Loucy (cell line): ENCODE results near the gene LSR.

Source experiments
- H2AFZ ChIP-seq: fragments of 200-600 bp; sonication (generic); 2 replicates; pipeline ENCODE4 v1.6.0; 2016; ENCODE audit warnings: antibody characterized with exemption, mild to moderate bottlenecking, low read length, moderate library complexity
- H3F3A ChIP-seq: fragments of 200-600 bp; 2 replicates; pipeline ENCODE4 v1.6.0; 2016; ENCODE audit warnings: antibody characterized with exemption, low read depth, mild to moderate bottlenecking
- H3K27me3 ChIP-seq: fragments of 200-600 bp; sonication (generic); 2 replicates; pipeline ENCODE4 v1.6.1; 2014; ENCODE audit warnings: low read length, mild to moderate bottlenecking; ENCODE audit not compliant: insufficient read depth, poor library complexity, severe bottlenecking
- H3K36me3 ChIP-seq: fragments of 200-600 bp; sonication (generic); 2 replicates; pipeline ENCODE4 v1.6.1; 2016; ENCODE audit warnings: low read length; ENCODE audit not compliant: insufficient read depth
- H3K4me1 ChIP-seq: fragments of 200-600 bp; sonication (generic); 2 replicates; pipeline ENCODE4 v1.5.1; 2014; ENCODE audit warnings: low read length, mild to moderate bottlenecking; ENCODE audit not compliant: insufficient read depth, poor library complexity, severe bottlenecking
- H3K4me2 ChIP-seq: fragments of 200-600 bp; sonication (generic); 2 replicates; pipeline ENCODE4 v1.6.0; 2014; ENCODE audit warnings: antibody characterized with exemption, low read length, low read depth, mild to moderate bottlenecking; ENCODE audit not compliant: poor library complexity, severe bottlenecking
- H3K4me3 ChIP-seq: fragments of 200-600 bp; sonication (generic); 2 replicates; pipeline ENCODE4 v1.5.1; 2014; ENCODE audit warnings: low read length, mild to moderate bottlenecking, mixed read lengths; ENCODE audit not compliant: poor library complexity, severe bottlenecking
- H3K79me2 ChIP-seq: fragments of 200-600 bp; sonication (generic); 2 replicates; pipeline ENCODE4 v1.6.1; 2014; ENCODE audit warnings: low read length; ENCODE audit not compliant: insufficient read depth
- H3K9ac ChIP-seq: fragments of 200-600 bp; sonication (generic); 2 replicates; pipeline ENCODE4 v1.6.0; 2014; ENCODE audit warnings: mild to moderate bottlenecking, low read depth, low read length, moderate library complexity; ENCODE audit not compliant: poor library complexity, severe bottlenecking
- H3K9me2 ChIP-seq: fragments of 200-600 bp; sonication (generic); replicated peaks from 2 replicates; pipeline ENCODE4 v1.6.1; 2016; ENCODE audit warnings: low read depth, low read length, mixed read lengths
- H3K9me3 ChIP-seq: fragments of 200-600 bp; sonication (generic); 2 replicates; pipeline ENCODE4 v1.6.1; 2014; ENCODE audit warnings: mild to moderate bottlenecking, antibody characterized with exemption, low read length, low read depth; ENCODE audit not compliant: insufficient read depth
- H4K20me1 ChIP-seq: fragments of 200-600 bp; sonication (generic); 2 replicates; pipeline ENCODE4 v1.6.0; 2014; ENCODE audit warnings: antibody characterized with exemption, low read length, mild to moderate bottlenecking; ENCODE audit not compliant: insufficient read depth, poor library complexity, severe bottlenecking
- EZH2phosphoT487 ChIP-seq: fragments of 200-600 bp; IDR thresholded peaks from 2 replicates; pipeline ENCODE4 v1.6.1; 2018; ENCODE audit warnings: antibody characterized with exemption, mild to moderate bottlenecking, moderate library complexity, borderline replicate concordance
- TF ChIP-seq, protein P1 (sequence below): fragments of 200-600 bp; sonication (generic); conservative IDR thresholded peaks from 2 replicates; pipeline ENCODE4 v1.5.1; 2014; ENCODE audit warnings: mild to moderate bottlenecking, antibody characterized with exemption, low read length

The LSR gene

DNA sequence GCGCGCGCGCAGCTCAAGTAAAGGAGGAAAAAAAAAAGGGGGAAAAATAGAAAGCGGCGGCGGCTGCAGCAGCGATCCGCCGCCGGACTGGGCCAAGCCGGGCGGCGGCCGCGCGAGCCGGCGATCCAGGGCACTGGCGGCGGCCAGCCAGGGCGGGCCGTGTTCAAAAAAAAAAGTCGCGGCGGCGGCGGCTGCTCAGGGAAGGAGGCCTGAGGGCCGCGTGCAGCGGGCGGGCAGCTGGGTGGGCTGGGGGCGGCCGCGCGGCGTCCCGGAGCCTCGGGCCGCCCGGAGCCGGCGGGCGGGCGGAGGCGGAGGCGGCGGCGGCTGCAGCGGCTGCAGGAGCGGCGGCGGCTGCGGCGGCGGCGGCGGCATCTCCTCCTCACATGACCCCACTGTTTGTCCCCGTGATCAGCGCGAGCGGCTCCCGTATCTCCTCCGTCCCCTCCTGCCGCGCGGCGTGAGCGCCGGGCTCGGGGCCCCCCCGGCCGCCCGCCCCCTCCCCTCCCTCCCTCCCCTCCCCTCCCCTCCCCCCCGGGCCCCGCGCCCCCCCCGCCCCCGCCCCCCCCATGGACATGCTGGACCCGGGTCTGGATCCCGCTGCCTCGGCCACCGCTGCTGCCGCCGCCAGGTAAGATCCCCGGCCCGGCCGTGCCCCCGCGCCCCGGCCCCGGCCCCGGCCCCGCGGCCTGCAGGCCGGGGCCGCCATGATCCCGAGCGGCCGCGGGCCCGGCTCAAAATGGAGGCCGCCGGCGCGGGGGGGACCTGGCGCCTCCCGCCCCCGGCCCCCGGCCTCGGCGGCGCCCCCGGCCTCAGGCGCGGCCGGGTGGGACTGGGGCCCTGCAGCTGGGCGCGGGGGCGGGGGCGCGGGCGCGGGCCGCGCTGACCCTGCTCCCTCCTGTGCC is 20.0 kb downstream of the LSR start, which contains the start of gene USF2:
Gene USF2 (plus strand): TSS at position 427 of the 902 bp plus-strand sequence. CDS start 140 bp downstream, at position 567.
- Histone ChIP-seq H3K79me2 (peaks cover 46% of the 10 kb centered on the region), H3K4me1 (peaks cover 30% of the 10 kb centered on the region), H3K36me3 (peaks cover 22% of the 10 kb centered on the region; the same call in 1 of the 2 replicates), H3K4me3 (peak within 1 kb of the TSS; percentile 100), H3F3A (no peaks in the 10 kb centered on the region), H3K27me3 (no peaks in the 10 kb centered on the region), H3K9me2 (no peaks in the 10 kb centered on the region), H2AFZ (peak within 1 kb of the TSS; percentile 76), H3K4me2 (peak within 1 kb of the TSS; percentile 91), H4K20me1 (peaks cover 28% of the 10 kb centered on the region), H3K9ac (peak within 1 kb of the TSS; percentile 96), H3K9me3 (no peaks in the 10 kb centered on the region)
- TF ChIP-seq EZH2phosphoT487, result no peak
- TF ChIP-seq, protein P1, sequence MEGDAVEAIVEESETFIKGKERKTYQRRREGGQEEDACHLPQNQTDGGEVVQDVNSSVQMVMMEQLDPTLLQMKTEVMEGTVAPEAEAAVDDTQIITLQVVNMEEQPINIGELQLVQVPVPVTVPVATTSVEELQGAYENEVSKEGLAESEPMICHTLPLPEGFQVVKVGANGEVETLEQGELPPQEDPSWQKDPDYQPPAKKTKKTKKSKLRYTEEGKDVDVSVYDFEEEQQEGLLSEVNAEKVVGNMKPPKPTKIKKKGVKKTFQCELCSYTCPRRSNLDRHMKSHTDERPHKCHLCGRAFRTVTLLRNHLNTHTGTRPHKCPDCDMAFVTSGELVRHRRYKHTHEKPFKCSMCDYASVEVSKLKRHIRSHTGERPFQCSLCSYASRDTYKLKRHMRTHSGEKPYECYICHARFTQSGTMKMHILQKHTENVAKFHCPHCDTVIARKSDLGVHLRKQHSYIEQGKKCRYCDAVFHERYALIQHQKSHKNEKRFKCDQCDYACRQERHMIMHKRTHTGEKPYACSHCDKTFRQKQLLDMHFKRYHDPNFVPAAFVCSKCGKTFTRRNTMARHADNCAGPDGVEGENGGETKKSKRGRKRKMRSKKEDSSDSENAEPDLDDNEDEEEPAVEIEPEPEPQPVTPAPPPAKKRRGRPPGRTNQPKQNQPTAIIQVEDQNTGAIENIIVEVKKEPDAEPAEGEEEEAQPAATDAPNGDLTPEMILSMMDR, result no peak

DNA sequence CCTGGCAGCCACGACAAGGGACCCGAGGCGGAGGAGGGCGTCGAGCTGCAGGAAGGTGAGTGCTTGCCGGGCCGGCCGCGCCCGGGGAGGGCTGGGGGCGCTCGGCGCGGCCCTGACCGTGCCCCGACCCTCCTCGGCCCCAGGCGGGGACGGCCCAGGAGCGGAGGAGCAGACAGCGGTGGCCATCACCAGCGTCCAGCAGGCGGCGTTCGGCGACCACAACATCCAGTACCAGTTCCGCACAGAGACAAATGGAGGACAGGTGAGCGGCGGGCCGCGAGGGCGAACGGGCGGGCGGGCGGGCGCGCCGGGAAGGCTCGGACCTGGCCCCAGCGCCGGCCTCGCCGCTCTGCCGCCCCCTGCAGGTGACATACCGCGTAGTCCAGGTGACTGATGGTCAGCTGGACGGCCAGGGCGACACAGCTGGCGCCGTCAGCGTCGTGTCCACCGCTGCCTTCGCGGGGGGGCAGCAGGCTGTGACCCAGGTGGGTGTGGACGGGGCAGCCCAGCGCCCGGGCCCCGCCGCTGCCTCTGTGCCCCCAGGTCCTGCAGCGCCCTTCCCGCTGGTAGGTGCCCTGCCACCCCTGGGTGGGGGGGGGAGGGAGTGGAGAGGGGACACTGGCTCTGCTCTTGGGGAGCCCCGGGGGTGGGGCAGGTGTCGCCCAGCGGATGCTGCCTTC is 20.8 kb downstream of the LSR start:
- peaks cover 46% of the 10 kb centered on the region for H3K79me2 ChIP-seq
- peaks cover 28% of the 10 kb centered on the region for H4K20me1 ChIP-seq
- H3K36me3 ChIP-seq, result peaks cover 29% of the 10 kb centered on the region; the same call in 1 of the 2 replicates
- peak overlapping the region; percentile 66 for H3K4me2 ChIP-seq
- no peaks in the 10 kb centered on the region for H3K9me3 ChIP-seq
- H3K4me1 ChIP-seq, result peaks cover 29% of the 10 kb centered on the region
- no peaks in the 10 kb centered on the region for H3F3A ChIP-seq
- peak overlapping the region; percentile 76 for H3K4me3 ChIP-seq
- no peaks in the 10 kb centered on the region for H3K9me2 ChIP-seq
- H2AFZ ChIP-seq, result no peak overlapping the region
- H3K9ac ChIP-seq, result peak overlapping the region; percentile 61
- H3K27me3 ChIP-seq, result no peaks in the 10 kb centered on the region
- no peak for TF ChIP-seq EZH2phosphoT487
- TF ChIP-seq, protein P1, result peak; percentile 57

DNA sequence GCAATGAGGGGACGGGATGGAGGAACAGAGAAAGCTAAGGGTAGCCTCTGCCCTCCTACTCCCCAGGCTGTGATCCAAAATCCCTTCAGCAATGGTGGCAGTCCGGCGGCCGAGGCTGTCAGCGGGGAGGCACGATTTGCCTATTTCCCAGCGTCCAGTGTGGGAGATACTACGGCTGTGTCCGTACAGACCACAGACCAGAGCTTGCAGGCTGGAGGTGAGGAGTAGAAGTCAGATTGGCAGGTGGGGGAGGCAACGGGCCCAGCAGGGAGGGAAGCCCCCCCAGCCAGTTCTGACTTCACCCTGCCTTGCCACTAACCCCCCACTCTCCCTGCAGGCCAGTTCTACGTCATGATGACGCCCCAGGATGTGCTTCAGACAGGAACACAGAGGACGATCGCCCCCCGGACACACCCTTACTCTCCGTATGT is 21.6 kb downstream of the LSR start:
- H3K9me2 ChIP-seq, result no peaks in the 10 kb centered on the region
- H2AFZ ChIP-seq, result no peak overlapping the region
- no peaks in the 10 kb centered on the region for H3F3A ChIP-seq
- peak overlapping the region; percentile 66 for H3K4me2 ChIP-seq
- H3K36me3 ChIP-seq, result peaks cover 29% of the 10 kb centered on the region; the same call in 1 of the 2 replicates
- H3K4me1 ChIP-seq, result peaks cover 21% of the 10 kb centered on the region
- TF ChIP-seq, protein P1, result no peak
- TF ChIP-seq EZH2phosphoT487, result no peak
- peaks cover 28% of the 10 kb centered on the region for H4K20me1 ChIP-seq
- H3K9ac ChIP-seq, result peak overlapping the region; percentile 36
- peak overlapping the region; percentile 76 for H3K4me3 ChIP-seq
- H3K9me3 ChIP-seq, result no peaks in the 10 kb centered on the region
- H3K79me2 ChIP-seq, result peaks cover 46% of the 10 kb centered on the region
- no peaks in the 10 kb centered on the region for H3K27me3 ChIP-seq
